DND-41 (cell line): Measurements from ENCODE around the gene RSF1.
"Not testable (repeated sequence)": the region's sequence is repeated elsewhere in the genome, so short reads cannot be mapped to it uniquely, and the experiment has no call there.

Experiments
- ATAC-seq: fragments of 200-7000 bp; cut with Tn5 transposase; 3 replicates; pipeline ENCODE4 v1.9.1; 2021; ENCODE audit warnings: low read depth; ENCODE audit not compliant: insufficient read depth
- DNase-seq: peaks from one replicate; pipeline ENCODE4 v3.0.0-alpha.2; 2020
- H2AFZ ChIP-seq: 2 replicates; pipeline ENCODE4 v1.6.0; 2012; ENCODE audit warnings: low read depth, low read length
- H3K27ac ChIP-seq: 2 replicates; pipeline ENCODE4 v1.5.1; 2012; ENCODE audit warnings: low read length, inconsistent platforms
- H3K27me3 ChIP-seq: fragments of 200-600 bp; sonication (generic); 2 replicates; pipeline ENCODE4 v1.6.0; 2012; ENCODE audit warnings: low read length, mild to moderate bottlenecking, inconsistent platforms; ENCODE audit not compliant: insufficient read depth, poor library complexity
- H3K36me3 ChIP-seq: 2 replicates; pipeline ENCODE4 v1.5.1; 2012; ENCODE audit warnings: low read length, inconsistent platforms; ENCODE audit not compliant: insufficient read depth
- H3K4me1 ChIP-seq: 2 replicates; pipeline ENCODE4 v1.5.1; 2012; ENCODE audit warnings: mild to moderate bottlenecking, low read length; ENCODE audit not compliant: insufficient read depth
- H3K4me2 ChIP-seq: 2 replicates; pipeline ENCODE4 v1.6.0; 2012; ENCODE audit warnings: mild to moderate bottlenecking, moderate library complexity, low read length, inconsistent platforms; ENCODE audit not compliant: insufficient read depth
- H3K4me3 ChIP-seq, 2 experiments: fragments of 200-600 bp in 1 of 2; shearing (Covaris generic) in 1 of 2; 2 replicates each; pipeline ENCODE4 v1.5.1; 2012 to 2016; ENCODE audit warnings: inconsistent platforms in 2 of 2, low read length in 2 of 2, mild to moderate bottlenecking in 2 of 2, low read depth in 1 of 2, moderate library complexity in 1 of 2
- H3K79me2 ChIP-seq: 2 replicates; pipeline ENCODE4 v1.6.0; 2012; ENCODE audit warnings: low read length, inconsistent platforms; ENCODE audit not compliant: insufficient read depth
- H3K9ac ChIP-seq: 2 replicates; pipeline ENCODE4 v1.6.0; 2012; ENCODE audit warnings: low read depth, mild to moderate bottlenecking, inconsistent platforms, low read length, moderate library complexity
- H3K9me3 ChIP-seq: 2 replicates; pipeline ENCODE4 v1.5.1; 2012; ENCODE audit warnings: low read length, moderate library complexity, mild to moderate bottlenecking, inconsistent platforms; ENCODE audit not compliant: insufficient read depth, severe bottlenecking
- H4K20me1 ChIP-seq: 2 replicates; pipeline ENCODE4 v1.6.0; 2012; ENCODE audit warnings: low read length; ENCODE audit not compliant: insufficient read depth
- CTCF ChIP-seq: IDR thresholded peaks from 2 replicates; pipeline ENCODE4 v1.5.1; 2012; ENCODE audit warnings: borderline replicate concordance, low read length, moderate library complexity, mild to moderate bottlenecking; ENCODE audit not compliant: poor library complexity, severe bottlenecking; ENCODE audit errors: extremely low read depth
- EZH2 ChIP-seq: IDR thresholded peaks from 3 replicates; pipeline ENCODE4 v1.6.1; 2012; ENCODE audit warnings: borderline replicate concordance, low read depth, mild to moderate bottlenecking, moderate library complexity, low read length, inconsistent platforms; ENCODE audit not compliant: severe bottlenecking

Gene RSF1

GRCh38 chr11:77865805-77866204 is 45.3 kb upstream of the RSF1 start:
- TF ChIP-seq CTCF = no peak
- H3K4me1 ChIP-seq = no peaks in the 10 kb centered on the region
- H3K79me2 ChIP-seq = no peaks in the 10 kb centered on the region
- DNase-seq = no peak
- H3K27ac ChIP-seq = no peak overlapping the region
- no peaks in the 10 kb centered on the region for H4K20me1 ChIP-seq
- no peak for ATAC-seq
- H3K4me2 ChIP-seq = no peak overlapping the region
- no peak overlapping the region for H2AFZ ChIP-seq
- no peaks in the 10 kb centered on the region for H3K9me3 ChIP-seq
- H3K27me3 ChIP-seq = no peaks in the 10 kb centered on the region
- H3K9ac ChIP-seq = no peak overlapping the region
- H3K4me3 ChIP-seq = no peak overlapping the region
- peaks cover 6% of the 10 kb centered on the region; the same call in 1 of the 2 replicates for H3K36me3 ChIP-seq

- not testable (repeated sequence) for H3K9ac ChIP-seq, H3K27ac ChIP-seq
These were observed 40.9 kb upstream of the RSF1 start for GRCh38 chr11:77861444-77861843.

DNA sequence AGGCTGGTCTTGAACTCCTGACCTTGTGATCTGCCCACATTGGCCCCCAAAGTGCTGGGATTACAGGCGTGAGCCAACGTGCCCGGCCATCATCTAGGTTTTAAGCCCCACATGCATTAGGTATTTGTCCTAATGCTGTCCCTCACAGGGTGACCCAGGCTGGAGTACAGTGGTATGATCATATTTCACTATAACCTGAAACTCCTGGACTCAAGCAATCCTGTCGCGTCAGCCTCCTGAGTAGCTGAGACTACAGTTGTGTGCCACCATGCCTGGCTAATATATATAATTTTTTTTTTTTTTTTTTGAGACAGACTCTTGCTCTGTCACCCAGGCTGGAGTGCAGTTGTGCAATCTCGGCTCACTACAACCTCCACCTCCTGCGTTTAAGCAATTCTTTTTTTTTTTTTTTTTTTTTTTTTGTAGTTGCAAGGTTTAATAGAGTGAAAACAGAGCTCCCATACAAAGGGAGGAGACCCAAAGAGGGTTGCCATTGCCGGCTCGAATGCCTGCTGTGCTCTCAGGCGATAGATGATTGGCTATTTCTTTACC is 37.5 kb upstream of the RSF1 start:
- H3K27ac ChIP-seq, ATAC-seq, H2AFZ ChIP-seq, DNase-seq, H3K4me1 ChIP-seq, H3K79me2 ChIP-seq, H3K9ac ChIP-seq, H4K20me1 ChIP-seq, H3K27me3 ChIP-seq, H3K4me2 ChIP-seq, H3K4me3 ChIP-seq: not testable (repeated sequence)
- H3K36me3 ChIP-seq = peaks cover 22% of the 10 kb centered on the region
- peaks cover 17% of the 10 kb centered on the region for H3K9me3 ChIP-seq

More at GRCh38 chr11:77861444-77861843, 40.9 kb upstream of the RSF1 start:
- DNase-seq, ATAC-seq, H3K9me3 ChIP-seq, H3K36me3 ChIP-seq, H2AFZ ChIP-seq, H3K4me3 ChIP-seq, H3K27me3 ChIP-seq, H3K79me2 ChIP-seq, H3K4me2 ChIP-seq, H4K20me1 ChIP-seq, H3K4me1 ChIP-seq: not testable (repeated sequence)

DNA sequence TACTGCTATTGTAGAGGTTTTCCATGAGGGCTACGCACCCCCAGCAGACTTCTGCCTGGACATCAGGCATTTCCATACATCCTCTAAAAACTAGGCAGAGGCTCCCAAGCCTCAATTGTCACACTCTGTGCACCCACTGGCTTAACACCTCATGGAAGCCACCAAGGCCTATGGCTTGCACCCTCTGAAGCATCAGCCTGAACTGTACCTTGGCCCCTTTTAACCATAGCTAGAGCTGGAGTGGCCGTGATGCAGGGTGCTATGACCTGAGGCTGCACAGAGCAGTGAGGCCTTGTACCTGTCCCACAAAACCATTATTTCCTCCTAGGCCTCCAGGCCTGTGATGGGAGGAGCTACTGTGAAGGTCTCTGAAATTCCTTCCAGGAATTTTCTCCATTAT is 34.3 kb upstream of the RSF1 start:
- H4K20me1 ChIP-seq = no peaks in the 10 kb centered on the region
- no peak overlapping the region for H3K27ac ChIP-seq
- DNase-seq (no peak), ATAC-seq (no peak)
- H3K36me3 ChIP-seq = peaks cover 22% of the 10 kb centered on the region
- H2AFZ ChIP-seq = no peak overlapping the region
- no peak overlapping the region for H3K4me2 ChIP-seq
- no peaks in the 10 kb centered on the region for H3K4me1 ChIP-seq
- H3K79me2 ChIP-seq = no peaks in the 10 kb centered on the region
- H3K4me3 ChIP-seq = no peak overlapping the region
- no peaks in the 10 kb centered on the region for H3K27me3 ChIP-seq
- H3K9ac ChIP-seq = no peak overlapping the region
- peaks cover 17% of the 10 kb centered on the region for H3K9me3 ChIP-seq
- TF ChIP-seq EZH2 (no peak), CTCF (no peak)
